Mucosa of stomach (tissue), 1 donor: ENCODE data around the gene CZIB.

Source experiments
- H3K27me3 ChIP-seq: one replicate; pipeline ENCODE4 v1.7.0; 2013; ENCODE audit warnings: mild to moderate bottlenecking, low read length; ENCODE audit not compliant: control insufficient read depth, insufficient read depth
- H3K36me3 ChIP-seq: one replicate; pipeline ENCODE4 v1.7.0; 2013; ENCODE audit warnings: low read length; ENCODE audit not compliant: control insufficient read depth, insufficient read depth
- H3K4me1 ChIP-seq: one replicate; pipeline ENCODE4 v1.7.0; 2013; ENCODE audit warnings: mild to moderate bottlenecking, low read length; ENCODE audit not compliant: control insufficient read depth, insufficient read depth
- H3K4me3 ChIP-seq: one replicate; pipeline ENCODE4 v1.7.0; 2013; ENCODE audit warnings: low read length
- H3K9ac ChIP-seq: one replicate; pipeline ENCODE4 v1.7.0; 2013; ENCODE audit warnings: mild to moderate bottlenecking, low read length, moderate library complexity
- H3K9me3 ChIP-seq: one replicate; pipeline ENCODE4 v1.7.0; 2013; ENCODE audit warnings: mild to moderate bottlenecking, low read length, moderate library complexity; ENCODE audit not compliant: control insufficient read depth
- donor health status: Pancreatic carcinoma.

Gene CZIB

DNA sequence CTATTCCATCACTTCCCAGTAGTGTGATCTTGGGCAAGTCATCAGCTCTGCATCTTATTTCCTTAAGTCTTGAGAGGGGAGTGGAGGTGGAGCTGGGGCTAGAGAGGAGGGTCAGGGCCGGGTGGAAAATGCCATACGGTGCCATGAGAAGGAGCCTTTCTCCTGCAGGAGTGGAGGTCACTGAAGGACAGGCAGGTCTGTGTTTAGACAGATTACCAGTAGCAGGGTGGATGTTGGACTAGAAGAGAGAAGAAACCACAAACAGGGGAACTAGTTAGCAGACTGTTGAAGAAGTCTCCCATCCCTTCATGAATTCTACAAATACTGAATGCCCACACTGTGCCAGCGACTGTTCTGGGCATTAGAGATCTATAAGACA, 37.7 kb downstream of the CZIB start:
- Histone ChIP-seq H3K27me3 (no peaks in the 10 kb centered on the region), H3K4me1 (peaks cover 43% of the 10 kb centered on the region), H3K9ac (no peak overlapping the region), H3K9me3 (no peaks in the 10 kb centered on the region), H3K36me3 (no peaks in the 10 kb centered on the region), H3K4me3 (no peak overlapping the region)

DNA sequence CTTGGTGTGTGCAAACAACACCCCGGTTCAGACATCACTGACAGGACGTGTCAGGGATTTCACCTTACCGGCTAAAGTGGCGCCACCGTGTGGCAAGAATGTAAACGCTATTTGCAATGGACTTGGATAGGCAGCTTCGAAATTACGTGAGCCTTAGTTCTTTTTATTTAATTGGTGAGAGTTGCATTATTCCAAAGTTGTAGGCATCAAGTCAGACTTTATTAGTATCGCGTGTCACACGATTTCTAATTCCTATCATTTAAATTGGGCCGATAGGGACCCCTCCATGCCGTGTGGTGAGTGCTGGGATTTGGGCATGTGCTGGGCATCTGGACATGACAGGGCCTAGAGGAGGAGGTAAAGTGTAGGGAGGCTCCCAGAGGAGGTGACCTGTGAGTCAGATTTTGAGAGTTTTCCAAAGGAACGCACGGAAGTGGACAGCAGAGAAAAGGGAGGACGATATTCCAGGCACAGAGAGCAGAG, 38.3 kb downstream of the CZIB start:
- Histone ChIP-seq H3K4me1 (peaks cover 48% of the 10 kb centered on the region), H3K27me3 (no peaks in the 10 kb centered on the region), H3K4me3 (no peak overlapping the region), H3K9me3 (no peaks in the 10 kb centered on the region), H3K9ac (no peak overlapping the region), H3K36me3 (no peaks in the 10 kb centered on the region)

DNA sequence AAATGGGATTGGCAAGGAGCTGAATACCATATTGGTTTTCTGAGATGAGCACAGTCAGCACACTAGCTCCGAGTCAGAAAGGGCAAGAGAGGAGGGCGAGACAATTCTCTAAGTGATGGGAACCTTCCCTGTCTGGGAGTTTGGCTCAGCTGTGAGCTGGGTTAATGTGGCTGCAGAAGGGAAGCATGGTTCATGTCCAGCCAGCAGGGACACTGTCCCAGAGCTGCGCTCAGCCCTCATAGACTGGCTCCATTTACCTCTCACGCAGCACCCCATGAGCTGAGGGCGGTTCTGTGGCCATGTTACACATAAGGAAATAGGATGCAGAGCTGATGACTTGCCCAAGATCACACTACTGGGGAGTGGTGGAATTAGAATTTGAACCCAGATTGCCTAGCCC, 39.5 kb downstream of the CZIB start:
- no peaks in the 10 kb centered on the region for H3K36me3 ChIP-seq
- no peak overlapping the region for H3K4me3 ChIP-seq
- no peaks in the 10 kb centered on the region for H3K9me3 ChIP-seq
- peaks cover 59% of the 10 kb centered on the region for H3K4me1 ChIP-seq
- H3K27me3 ChIP-seq = no peaks in the 10 kb centered on the region
- H3K9ac ChIP-seq = no peak overlapping the region

DNA sequence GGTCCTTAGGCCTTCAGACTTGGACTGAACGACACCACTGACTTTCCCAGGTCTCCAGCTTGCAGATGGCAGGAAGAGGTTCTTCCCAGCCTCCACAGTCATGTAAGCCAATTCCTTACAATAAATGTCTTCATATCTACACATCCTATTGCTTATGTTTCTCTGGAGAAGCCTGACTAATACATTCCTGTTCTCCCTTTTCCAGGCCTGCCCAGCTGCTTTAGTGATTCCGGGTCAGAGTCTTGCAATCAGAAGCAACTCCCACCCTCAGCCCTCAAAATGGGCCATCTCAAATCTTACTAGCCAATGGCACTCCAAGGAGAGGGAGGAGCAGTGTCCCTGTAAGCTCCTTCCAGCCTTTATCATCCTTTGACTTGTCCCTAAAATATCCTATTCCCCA, 40.2 kb downstream of the CZIB start:
- Histone ChIP-seq H3K36me3 (no peaks in the 10 kb centered on the region), H3K9ac (no peak overlapping the region)

DNA sequence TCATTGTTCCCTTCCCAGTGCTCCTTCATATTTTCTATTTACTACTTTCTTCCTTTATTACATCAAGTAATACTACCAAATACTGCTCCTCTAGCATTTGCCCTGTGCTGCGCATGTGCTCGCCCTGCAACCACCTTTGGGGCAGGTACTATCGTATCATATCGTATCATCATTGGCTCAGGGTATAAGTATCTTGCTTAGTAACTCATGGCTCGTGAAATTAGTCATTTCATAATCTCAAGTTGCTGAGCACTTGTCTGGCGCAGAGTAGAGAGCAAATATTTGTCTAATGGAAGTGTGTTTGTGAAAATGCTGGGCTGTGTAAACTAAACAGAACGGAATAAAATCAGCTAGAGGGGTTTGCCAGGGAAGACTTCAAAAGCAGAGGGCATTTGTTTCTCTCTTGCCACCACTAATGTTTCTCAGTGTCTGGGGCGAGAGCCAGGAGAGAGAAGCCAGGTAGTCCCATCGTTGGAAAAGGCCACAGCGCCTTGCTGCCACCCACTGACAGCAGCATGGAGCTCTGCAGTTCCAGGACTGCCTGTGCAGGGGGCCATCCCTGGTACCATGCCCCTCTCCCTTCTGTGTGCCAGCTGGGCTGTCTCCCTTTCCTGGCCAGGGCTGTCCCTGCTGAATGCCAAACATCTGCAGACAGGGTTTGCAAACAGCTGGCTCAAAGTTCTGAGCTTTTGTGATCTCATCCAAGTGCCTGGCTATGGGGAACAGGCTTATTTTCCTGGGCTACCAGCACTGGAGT, 43.8 kb downstream of the CZIB start:
- no peaks in the 10 kb centered on the region for H3K9me3 ChIP-seq
- no peaks in the 10 kb centered on the region for H3K36me3 ChIP-seq
- peaks cover 41% of the 10 kb centered on the region for H3K4me1 ChIP-seq
- H3K27me3 ChIP-seq = no peaks in the 10 kb centered on the region
- no peak overlapping the region for H3K4me3 ChIP-seq
- no peak overlapping the region for H3K9ac ChIP-seq

More for the DNA sequence above, 40.2 kb downstream of the CZIB start:
- peaks cover 62% of the 10 kb centered on the region for H3K4me1 ChIP-seq
- no peaks in the 10 kb centered on the region for H3K27me3 ChIP-seq
- no peak overlapping the region for H3K4me3 ChIP-seq
- H3K9me3 ChIP-seq = no peaks in the 10 kb centered on the region

DNA sequence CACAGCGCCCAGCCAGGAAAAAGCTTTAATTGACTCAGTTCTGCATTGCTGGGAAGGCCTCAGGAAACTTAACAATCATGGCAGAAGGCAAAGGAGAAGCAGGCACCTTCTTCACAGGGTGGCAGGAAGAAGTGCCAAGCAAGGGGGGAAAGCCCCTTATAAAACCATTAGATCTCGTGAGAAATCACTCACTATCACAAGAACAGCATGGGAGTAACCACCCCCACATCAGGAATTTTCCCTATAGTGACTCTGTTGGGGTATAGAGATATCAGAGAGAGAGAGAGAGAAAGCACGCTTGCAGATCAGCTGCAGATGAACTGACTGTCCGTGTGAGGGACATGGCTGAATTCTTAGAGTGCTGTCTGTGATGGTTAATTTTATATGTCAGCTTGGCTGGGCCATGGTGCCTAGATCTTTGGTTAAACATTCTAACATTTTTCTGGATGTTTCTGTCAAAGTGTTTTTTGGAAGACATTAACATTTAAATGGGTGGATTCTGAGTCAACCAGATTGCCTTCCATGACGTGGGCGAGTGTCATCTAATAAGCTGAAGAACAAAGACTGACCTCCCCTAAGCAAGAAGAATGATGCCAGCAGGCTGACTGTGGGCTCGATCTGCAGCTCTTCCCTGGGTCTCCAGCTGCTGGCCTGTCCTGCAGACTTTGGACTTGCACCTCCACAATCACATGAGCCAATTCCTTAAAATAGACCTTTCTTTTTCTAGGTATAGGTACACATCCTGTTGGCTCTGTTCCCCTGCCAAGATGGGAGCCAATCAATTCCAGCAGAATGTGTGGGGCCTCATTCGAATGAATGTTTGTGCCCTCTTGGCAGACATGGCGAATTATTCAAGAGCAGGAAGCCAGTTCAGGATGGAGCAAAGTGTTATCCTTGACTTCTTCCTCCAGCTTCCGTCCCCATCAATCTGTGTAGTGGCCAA, 45.2 kb downstream of the CZIB start:
- H3K27me3 ChIP-seq = no peaks in the 10 kb centered on the region
- H3K4me3 ChIP-seq = no peak overlapping the region
- peaks cover 37% of the 10 kb centered on the region for H3K4me1 ChIP-seq
- H3K9me3 ChIP-seq = no peaks in the 10 kb centered on the region
- no peaks in the 10 kb centered on the region for H3K36me3 ChIP-seq
- H3K9ac ChIP-seq = no peak overlapping the region

DNA sequence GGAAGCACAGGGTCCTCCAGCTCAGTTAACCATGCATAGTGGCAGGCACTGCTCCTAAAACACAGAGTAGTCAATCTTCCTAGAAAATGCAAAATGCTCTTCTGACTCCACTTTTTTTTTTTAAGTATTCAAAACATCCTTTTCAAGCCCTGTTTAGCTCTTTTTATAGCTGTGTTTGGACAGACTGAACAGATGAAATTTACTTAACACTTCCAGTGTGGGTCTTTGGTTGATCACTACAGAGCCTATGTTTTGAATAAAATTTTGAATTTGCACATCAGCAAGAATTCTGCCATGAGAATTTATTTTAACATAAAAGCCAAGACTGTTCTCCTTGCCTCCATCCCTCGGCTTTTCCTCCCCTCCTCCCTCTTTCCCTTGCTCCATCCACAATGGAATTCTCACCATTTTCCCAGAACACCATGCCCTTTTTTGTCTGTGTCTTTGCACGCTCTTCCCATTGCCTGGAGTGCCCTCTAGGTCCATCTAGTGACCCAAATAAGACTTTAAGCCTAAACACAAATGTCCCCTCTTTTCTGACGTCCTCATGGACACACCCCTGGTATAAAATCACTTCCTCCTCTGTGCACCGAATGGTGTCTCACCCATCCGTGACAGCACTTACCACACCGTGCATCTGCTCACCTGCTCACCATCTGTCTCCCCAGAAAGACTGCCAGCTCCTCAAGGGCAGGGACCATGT, 47.9 kb downstream of the CZIB start:
- Histone ChIP-seq H3K9ac (no peak overlapping the region), H3K27me3 (no peaks in the 10 kb centered on the region), H3K4me3 (no peak overlapping the region), H3K36me3 (no peaks in the 10 kb centered on the region), H3K4me1 (peaks cover 36% of the 10 kb centered on the region), H3K9me3 (no peaks in the 10 kb centered on the region)

DNA sequence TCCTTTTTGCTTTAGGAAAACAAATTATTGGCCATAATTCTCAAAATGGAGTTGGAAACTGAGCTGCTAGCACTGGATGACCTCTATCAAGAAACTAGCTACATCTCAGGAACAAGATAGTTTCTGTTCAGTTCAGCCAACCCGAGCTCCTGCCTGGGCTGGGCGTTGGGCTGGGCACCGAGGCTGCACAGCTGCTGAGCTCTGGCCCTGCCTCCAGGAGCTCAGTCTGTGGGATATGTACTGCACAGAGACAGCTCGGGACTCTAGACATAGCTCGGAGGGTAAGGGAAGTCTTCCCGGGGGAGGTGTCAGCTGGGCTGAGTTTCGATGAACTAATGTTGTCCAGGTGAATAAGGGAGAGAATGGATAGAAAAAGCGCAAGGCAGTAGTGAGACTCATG, 53.5 kb downstream of the CZIB start:
- Histone ChIP-seq H3K4me3 (no peak overlapping the region), H3K9me3 (no peaks in the 10 kb centered on the region), H3K9ac (no peak overlapping the region), H3K36me3 (no peaks in the 10 kb centered on the region), H3K27me3 (no peaks in the 10 kb centered on the region), H3K4me1 (no peaks in the 10 kb centered on the region)

DNA sequence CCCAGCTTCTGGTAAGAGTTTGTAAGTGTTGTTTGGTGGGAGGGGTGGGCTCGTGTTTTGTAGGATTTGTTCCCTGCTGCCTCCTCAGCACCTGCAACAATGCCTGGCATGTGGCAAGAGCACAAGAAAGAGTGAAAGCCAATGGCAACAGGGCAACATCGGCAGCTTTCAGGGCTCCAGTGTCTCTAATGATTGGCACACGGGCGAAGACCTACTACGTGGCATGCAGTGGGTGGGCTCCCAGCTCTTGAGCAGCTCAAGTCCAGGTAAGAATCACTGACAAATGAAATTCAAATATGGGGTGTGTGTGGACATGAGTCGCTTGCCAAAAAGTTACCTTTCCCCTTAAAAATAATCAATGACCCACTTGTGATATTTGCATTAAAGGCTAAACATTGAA, 54.1 kb downstream of the CZIB start:
- Histone ChIP-seq H3K36me3 (no peaks in the 10 kb centered on the region), H3K27me3 (no peaks in the 10 kb centered on the region), H3K4me3 (no peak overlapping the region)

DNA sequence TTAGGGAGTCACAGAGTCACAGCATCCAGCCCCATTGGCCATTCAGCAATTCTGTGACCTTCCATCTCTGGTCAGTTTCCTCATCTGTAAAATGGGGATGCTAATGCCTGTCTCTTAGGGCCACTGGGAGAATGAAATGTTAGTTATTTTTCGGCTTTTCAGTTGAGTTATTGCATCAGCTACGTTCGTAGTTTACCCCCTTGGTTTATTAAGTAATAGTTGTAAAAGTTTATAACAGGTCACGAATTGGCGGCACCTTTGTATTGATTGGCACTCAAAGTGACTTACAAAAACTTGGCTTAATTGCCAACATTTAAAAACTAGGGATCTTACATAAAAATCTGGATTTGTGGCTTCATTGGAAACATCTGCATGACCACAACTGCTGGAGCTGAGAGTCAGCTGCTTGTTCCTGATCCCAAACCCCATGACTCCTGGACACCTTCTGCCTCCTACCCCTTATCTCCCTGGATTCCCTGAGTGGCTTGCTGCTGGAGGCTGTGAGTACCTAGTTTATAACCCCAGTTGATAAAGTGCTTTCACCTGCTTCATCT, 54.9 kb downstream of the CZIB start:
- Histone ChIP-seq H3K36me3 (no peaks in the 10 kb centered on the region), H3K9me3 (no peaks in the 10 kb centered on the region), H3K4me3 (no peak overlapping the region), H3K27me3 (no peaks in the 10 kb centered on the region), H3K4me1 (no peaks in the 10 kb centered on the region), H3K9ac (no peak overlapping the region)

More for the DNA sequence above, 54.1 kb downstream of the CZIB start:
- Histone ChIP-seq H3K9me3 (no peaks in the 10 kb centered on the region), H3K9ac (no peak overlapping the region), H3K4me1 (no peaks in the 10 kb centered on the region)
